Prostate gland (tissue), 2 donors: Measurements from ENCODE around the gene DHFR. TPM values are rescaled to one million over a fixed set of nuclear protein-coding genes. Genes with fewer than 3 reads are reported as not detected.

Experiments used
- DNase-seq: peaks from one replicate; pipeline ENCODE4 v3.0.0-alpha.2; 2019; ENCODE audit warnings: low spot score
- H3K27ac ChIP-seq, 2 donors: fragments of 200-600 bp; sonication (generic); 2 replicates each; pipeline ENCODE4 v1.5.1; 2017 to 2019
- H3K27me3 ChIP-seq: fragments of 200-600 bp; sonication (generic); replicated peaks from 2 replicates; pipeline ENCODE4 v1.5.1; 2019; ENCODE audit not compliant: insufficient read depth
- H3K36me3 ChIP-seq, 2 donors: fragments of 200-600 bp; sonication (generic); 1 replicate in 1 of 2; 2 replicates in 1 of 2; pipeline versions ENCODE4 v1.5.1 to v1.8.1; 2017 to 2019
- H3K4me1 ChIP-seq: fragments of 200-600 bp; sonication (generic); replicated peaks from 2 replicates; pipeline ENCODE4 v1.5.1; 2019
- H3K4me3 ChIP-seq, 2 donors: fragments of 200-600 bp; sonication (generic); 2 replicates each; pipeline ENCODE4 v1.5.1; 2017 to 2019
- H3K9me3 ChIP-seq: fragments of 200-600 bp; sonication (generic); 2 replicates; pipeline ENCODE4 v1.5.1; 2017
- CTCF ChIP-seq, 4 experiments: fragments of 200-600 bp in 2 of 4; fragments of 450-650 bp in 2 of 4; sonication (generic) in 2 of 4; IDR thresholded peaks; 1 replicate in 3 of 4; 2 replicates in 1 of 4; pipeline ENCODE4 v1.5.1; 2016 to 2019; ENCODE audit warnings: antibody characterized with exemption in 4 of 4, mild to moderate bottlenecking in 2 of 4, moderate library complexity in 2 of 4
- POLR2A ChIP-seq: fragments of 450-650 bp; IDR thresholded peaks from one replicate; pipeline ENCODE4 v1.6.1; 2016; ENCODE audit warnings: antibody characterized with exemption, mild to moderate bottlenecking
- POLR2AphosphoS5 ChIP-seq: sonication (generic); formaldehyde crosslinking; IDR thresholded peaks from one replicate; pipeline ENCODE4 v1.6.1; 2017; ENCODE audit warnings: antibody characterized with exemption
- WGBS: methylation state at CpG from one replicate; pipeline ENCODE4 v1.1.5; 2018; 5-methylcytosine and 5-hydroxymethylcytosine counted together
- intact Hi-C: fragments of 100-400 bp; cut with DNase I; formaldehyde crosslinking; loops from one replicate; pipeline ENCODE4 v1.14.2; 2022
- total RNA-seq, 2 donors: library from RNA; depleted of rRNA; stranded (reverse); fragments of >200 nt; gene quantifications; one replicate each; pipeline ENCODE4 v1.1.0, GENCODE V29; 2016

DHFR gene
- total RNA-seq, 2 donors from 2014 or later, result 6.8 to 15.7 TPM

DNA sequence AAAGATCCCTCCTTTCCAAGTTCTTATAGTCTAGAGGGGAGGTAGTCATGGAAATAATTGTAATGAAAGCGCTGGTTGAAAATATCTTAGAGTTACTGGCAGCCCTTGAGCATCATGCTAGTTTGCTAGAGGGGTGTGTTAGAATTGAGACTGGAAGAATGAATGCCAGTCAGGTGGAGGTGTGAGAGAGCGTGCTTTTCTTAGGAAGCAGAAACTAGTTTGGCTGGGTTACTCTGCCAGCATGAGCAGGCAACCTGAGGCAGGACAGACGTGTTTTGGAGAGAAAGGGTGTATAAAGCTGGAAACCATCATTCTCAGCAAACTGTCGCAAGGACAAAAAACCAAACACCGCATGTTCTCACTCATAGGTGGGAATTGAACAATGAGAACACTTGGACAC lies 43.6 kb upstream of the DHFR start:
- no peaks in the 10 kb centered on the region for H3K36me3 ChIP-seq
- no peak overlapping the region for H3K27ac ChIP-seq
- H3K4me1 ChIP-seq, result no peaks in the 10 kb centered on the region
- TF ChIP-seq CTCF (IDR thresholded peaks at IDR 0.05), result no peak
- no peak for TF ChIP-seq POLR2A
- no peak for TF ChIP-seq POLR2AphosphoS5
- H3K27me3 ChIP-seq, result no peaks in the 10 kb centered on the region
- WGBS, result 43% methylated on average over 5 of the region's 5 CpGs
- H3K4me3 ChIP-seq, result no peak overlapping the region
- intact Hi-C loops, result no loop called here
- no peak for DNase-seq
- H3K9me3 ChIP-seq, result no peaks in the 10 kb centered on the region

GRCh38 chr5:80697100-80697499 lies 42.3 kb upstream of the DHFR start:
- no peak for TF ChIP-seq POLR2A
- no peak for TF ChIP-seq POLR2AphosphoS5
- TF ChIP-seq CTCF (IDR thresholded peaks at IDR 0.05), result no peak
- no peaks in the 10 kb centered on the region for H3K4me1 ChIP-seq
- intact Hi-C loops, result no loop called here
- no peaks in the 10 kb centered on the region for H3K27me3 ChIP-seq
- no peaks in the 10 kb centered on the region for H3K36me3 ChIP-seq
- 44% methylated on average over 3 of the region's 3 CpGs for WGBS
- DNase-seq, result no peak
- H3K27ac ChIP-seq, result no peak overlapping the region
- H3K9me3 ChIP-seq, result no peaks in the 10 kb centered on the region
- no peak overlapping the region for H3K4me3 ChIP-seq

GRCh38 chr5:80696450-80696849 lies 41.7 kb upstream of the DHFR start:
- Histone ChIP-seq H3K4me3 (no peak overlapping the region), H3K27ac (no peak overlapping the region), H3K36me3 (no peaks in the 10 kb centered on the region), H3K4me1 (no peaks in the 10 kb centered on the region), H3K9me3 (no peaks in the 10 kb centered on the region), H3K27me3 (no peaks in the 10 kb centered on the region)
- intact Hi-C loops, result no loop called here
- DNase-seq, result no peak
- TF ChIP-seq CTCF (IDR thresholded peaks at IDR 0.05), result no peak
- 95% methylated on average over 3 of the region's 3 CpGs for WGBS

DNA sequence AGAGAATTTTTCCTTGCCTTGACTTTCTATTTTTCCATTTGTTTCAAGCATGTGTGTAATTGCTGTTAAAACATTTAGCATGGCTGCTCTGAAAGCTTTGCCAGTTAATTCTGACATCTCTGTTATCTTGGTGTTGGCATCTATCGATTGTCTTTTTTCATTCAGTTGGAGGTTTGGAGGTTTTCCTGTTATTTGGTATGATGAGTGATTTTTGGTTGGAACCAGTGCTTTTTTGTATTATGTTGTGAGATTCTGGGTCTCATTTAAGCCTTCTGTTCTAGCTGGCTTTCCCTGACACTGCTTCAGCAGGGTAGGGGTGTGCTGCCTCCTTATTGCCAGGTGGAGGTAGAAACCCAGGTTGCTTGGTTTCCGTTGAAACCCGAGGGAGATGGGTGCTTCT lies 40.9 kb upstream of the DHFR start:
- DNase-seq, result no peak
- WGBS, result 93% methylated on average over 3 of the region's 3 CpGs
- H3K27ac ChIP-seq, result no peak overlapping the region
- no peaks in the 10 kb centered on the region for H3K36me3 ChIP-seq
- H3K9me3 ChIP-seq, result no peaks in the 10 kb centered on the region
- intact Hi-C loops, result no loop called here
- H3K4me1 ChIP-seq, result no peaks in the 10 kb centered on the region
- TF ChIP-seq POLR2AphosphoS5 (no peak), POLR2A (no peak), CTCF (IDR thresholded peaks at IDR 0.05) (no peak)
- H3K4me3 ChIP-seq, result no peak overlapping the region
- no peaks in the 10 kb centered on the region for H3K27me3 ChIP-seq

DNA sequence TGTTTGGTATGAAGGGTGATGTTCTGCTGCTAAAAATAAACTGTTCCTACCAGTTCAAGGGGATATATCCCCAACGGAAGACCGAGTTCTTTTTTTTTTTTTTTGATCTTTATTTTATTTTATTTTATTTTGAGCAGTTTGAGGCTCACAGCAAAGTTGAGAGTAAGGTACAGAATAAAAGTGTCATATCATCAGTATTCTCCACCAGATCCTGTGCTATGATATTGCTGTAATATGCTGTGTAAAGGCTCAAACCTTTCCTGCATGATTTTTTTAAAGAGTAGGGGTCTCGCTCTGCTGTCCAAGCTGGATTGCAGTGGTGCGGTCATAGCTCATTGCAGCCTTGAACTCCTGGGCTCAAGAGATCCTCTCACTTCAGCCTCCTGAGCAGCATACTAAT lies 34.8 kb upstream of the DHFR start:
- Histone ChIP-seq H3K9me3 (no peaks in the 10 kb centered on the region), H3K27me3 (no peaks in the 10 kb centered on the region), H3K36me3 (no peaks in the 10 kb centered on the region), H3K4me1 (no peaks in the 10 kb centered on the region), H3K4me3 (no peak overlapping the region), H3K27ac (no peak overlapping the region)
- no peak for TF ChIP-seq POLR2AphosphoS5
- TF ChIP-seq POLR2A, result no peak
- TF ChIP-seq CTCF (IDR thresholded peaks at IDR 0.05), result no peak
- 77% methylated on average over 4 of the region's 4 CpGs for WGBS
- no peak for DNase-seq
- intact Hi-C loops, result loop anchor here (10.0 kb wide), 2 partner anchors 505 to 615 kb away; partner anchors contain the start of gene ZCCHC9
